K562 (cell line): ENCODE measurements around the gene SLC22A23. TPM values are rescaled to one million over a fixed set of nuclear protein-coding genes. Genes with fewer than 3 reads are reported as not detected.

ENCODE experiments used
- BDP1 ChIP-seq: IDR thresholded peaks from 3 replicates; pipeline ENCODE4 v1.6.1; 2011; ENCODE audit not compliant: insufficient read length, insufficient read depth
- CBX1 ChIP-seq: sonication (generic); IDR thresholded peaks from 2 replicates; pipeline ENCODE4 v1.6.1; 2016; ENCODE audit warnings: antibody characterized with exemption, low read depth, mild to moderate bottlenecking
- CBX8 ChIP-seq: fragments of 200-600 bp; sonication (generic); IDR thresholded peaks from 2 replicates; pipeline ENCODE4 v1.6.1; 2012; ENCODE audit warnings: borderline replicate concordance, mixed run types, low read depth, mild to moderate bottlenecking, moderate library complexity, mixed read lengths, low read length, control low read depth, inconsistent platforms; ENCODE audit not compliant: poor library complexity, severe bottlenecking; ENCODE audit errors: extremely low read depth
- ELF4 ChIP-seq: fragments of 450-650 bp; formaldehyde crosslinking; IDR thresholded peaks from 2 replicates; pipeline ENCODE4 v1.4.0; 2022; ENCODE audit warnings: missing genetic modification characterization
- FOXK1 ChIP-seq: sonication (generic); formaldehyde crosslinking; IDR thresholded peaks from 2 replicates; pipeline ENCODE4 v1.8.0; 2022; ENCODE audit warnings: missing genetic modification reagents, mild to moderate bottlenecking, borderline replicate concordance
- HDGF ChIP-seq: fragments of 450-650 bp; IDR thresholded peaks from 2 replicates; pipeline ENCODE4 v1.6.1; 2016
- KDM1A ChIP-seq, 2 experiments: fragments of 450-650 bp; IDR thresholded peaks; 2 replicates each; pipeline ENCODE4 v1.6.1; 2016; ENCODE audit warnings: mild to moderate bottlenecking in 2 of 2
- KDM5B ChIP-seq: fragments of 200-600 bp; sonication (generic); IDR thresholded peaks from 2 replicates; pipeline ENCODE4 v1.6.1; 2012; ENCODE audit warnings: low read depth, mild to moderate bottlenecking, moderate library complexity, low read length, control low read depth, inconsistent platforms; ENCODE audit not compliant: insufficient replicate concordance
- KLF10 ChIP-seq: fragments of 250-450 bp; sonication (Bioruptor Pico); IDR thresholded peaks from 2 replicates; pipeline ENCODE4 v1.6.1; 2021; ENCODE audit warnings: matching md5 sums
- MBD1 ChIP-seq: fragments of 250-450 bp; sonication (Bioruptor Pico); IDR thresholded peaks from 2 replicates; pipeline ENCODE4 v1.8.0; 2022; ENCODE audit warnings: inconsistent platforms
- MEF2D ChIP-seq: conservative IDR thresholded peaks from 2 replicates; pipeline ENCODE4 v1.6.1; 2016; ENCODE audit warnings: low read depth, missing genetic modification characterization, missing compliant biosample characterization
- NBN ChIP-seq: fragments of 450-650 bp; IDR thresholded peaks from 2 replicates; pipeline ENCODE4 v1.6.1; 2016; ENCODE audit warnings: low read depth, mild to moderate bottlenecking
- PCBP2 ChIP-seq: fragments of 200-400 bp; formaldehyde crosslinking; IDR thresholded peaks from 2 replicates; pipeline ENCODE4 v1.6.1; 2018; ENCODE audit warnings: low read length, low read depth, mild to moderate bottlenecking, moderate library complexity; ENCODE audit not compliant: poor library complexity, severe bottlenecking
- RBM34 ChIP-seq: fragments of 200-400 bp; formaldehyde crosslinking; IDR thresholded peaks from 2 replicates; pipeline ENCODE4 v1.6.1; 2018; ENCODE audit warnings: low read length, borderline replicate concordance; ENCODE audit not compliant: insufficient read depth
- SMARCC2 ChIP-seq: fragments of 450-650 bp; IDR thresholded peaks from 2 replicates; pipeline ENCODE4 v1.6.1; 2017; ENCODE audit warnings: antibody characterized with exemption, moderate library complexity, mild to moderate bottlenecking, low read depth
- ZNF140 ChIP-seq: fragments of 250-450 bp; sonication (Bioruptor Pico); IDR thresholded peaks from 2 replicates; pipeline ENCODE4 v1.8.0; 2021; ENCODE audit warnings: moderate library complexity, mild to moderate bottlenecking, inconsistent platforms
- ZNF197 ChIP-seq: fragments of 200-800 bp; sonication (Bioruptor generic); IDR thresholded peaks from 2 replicates; pipeline ENCODE4 v1.6.1; 2016; ENCODE audit warnings: low read depth, missing genetic modification characterization, missing compliant biosample characterization
- ZNF830 ChIP-seq: fragments of 250-450 bp; sonication (Bioruptor Pico); IDR thresholded peaks from 2 replicates; pipeline ENCODE4 v1.5.0; 2021; ENCODE audit warnings: mild to moderate bottlenecking
- polyA plus RNA-seq, 8 experiments: library from polyadenylated mRNA; depleted of rRNA in 4 of 8; stranded (reverse) in 5 of 8; unstranded in 3 of 8; fragments of >200 nt; fragmentation: Nextera tagmentation in 2 of 8; fragmentation: Illumina TruSeq in 1 of 8; extraction: Ambion mirVana in 2 of 8; extraction: Trizol in 1 of 8; gene quantifications; 2 replicates each; pipeline versions ENCODE4 v1.2.1 to v1.2.3, GENCODE V29; 2011 to 2014; ENCODE audit warnings: inconsistent platforms in 1 of 8, missing spikeins in 1 of 8
- total RNA-seq, 7 experiments: library from RNA; depleted of rRNA in 6 of 7; stranded (reverse); fragments of >200 nt in 6 of 7; fragmentation: Illumina TruSeq in 2 of 7; extraction: Trizol in 2 of 7; gene quantifications; 2 replicates each; pipeline versions ENCODE4 v1.2.1 to v1.2.3, GENCODE V29; 2011 to 2021; ENCODE audit warnings: low replicate concordance in 1 of 7
- TF ChIP-seq, protein P1 (sequence below): fragments of 450-650 bp; formaldehyde crosslinking; IDR thresholded peaks from 2 replicates; pipeline ENCODE4 v1.4.0; 2020; ENCODE audit warnings: mild to moderate bottlenecking, moderate library complexity
- TF ChIP-seq, protein P2 (sequence below): fragments of 450-650 bp; IDR thresholded peaks from 2 replicates; pipeline ENCODE4 v1.6.1; 2016

Gene SLC22A23
- total and polyA plus RNA-seq, 9 of the 15 experiments (the other 6 are each of a cell fraction or from before 2014, with no cell fraction given) = 0.30 to 8.7 (median 2.5) TPM

DNA sequence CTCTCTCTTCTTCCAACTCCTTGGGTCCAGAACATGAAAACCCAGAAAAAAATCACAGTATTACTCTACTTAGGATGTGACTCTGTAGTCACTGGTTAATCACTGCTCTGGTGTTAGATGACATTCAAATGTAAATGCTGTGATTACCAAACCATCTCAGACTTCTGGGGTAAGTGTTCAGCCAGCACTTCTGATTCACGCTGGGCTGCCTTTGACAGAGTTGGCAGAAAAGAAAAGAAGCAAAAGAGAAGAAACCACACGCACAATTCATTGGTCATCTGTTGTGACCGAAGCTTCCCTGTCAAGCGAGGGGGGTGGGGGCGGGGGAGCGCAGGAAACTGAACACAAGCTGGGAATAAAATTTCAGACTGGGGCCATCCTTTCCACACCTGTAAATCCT, 115.4 kb downstream of the SLC22A23 start (continued):
- no peak for TF ChIP-seq MBD1 (CRISPR knock-in tag)
- TF ChIP-seq ELF4 (CRISPR knock-in tag) = no peak
- TF ChIP-seq, protein P1, sequence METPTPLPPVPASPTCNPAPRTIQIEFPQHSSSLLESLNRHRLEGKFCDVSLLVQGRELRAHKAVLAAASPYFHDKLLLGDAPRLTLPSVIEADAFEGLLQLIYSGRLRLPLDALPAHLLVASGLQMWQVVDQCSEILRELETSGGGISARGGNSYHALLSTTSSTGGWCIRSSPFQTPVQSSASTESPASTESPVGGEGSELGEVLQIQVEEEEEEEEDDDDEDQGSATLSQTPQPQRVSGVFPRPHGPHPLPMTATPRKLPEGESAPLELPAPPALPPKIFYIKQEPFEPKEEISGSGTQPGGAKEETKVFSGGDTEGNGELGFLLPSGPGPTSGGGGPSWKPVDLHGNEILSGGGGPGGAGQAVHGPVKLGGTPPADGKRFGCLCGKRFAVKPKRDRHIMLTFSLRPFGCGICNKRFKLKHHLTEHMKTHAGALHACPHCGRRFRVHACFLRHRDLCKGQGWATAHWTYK (CRISPR knock-in tag) = no peak
- no peak for TF ChIP-seq SMARCC2
- no peak for TF ChIP-seq PCBP2
- TF ChIP-seq ZNF830 (CRISPR knock-in tag) = no peak
- no peak for TF ChIP-seq CBX8
- no peak for TF ChIP-seq HDGF
- no peak for TF ChIP-seq FOXK1 (CRISPR knock-in tag)
- no peak for TF ChIP-seq KDM5B
- TF ChIP-seq KDM1A (IDR thresholded peaks at IDR 0.05) = peak; percentile 82 to 83
- TF ChIP-seq KLF10 (CRISPR knock-in tag) = no peak
- no peak for TF ChIP-seq CBX1
- no peak for TF ChIP-seq NBN
- TF ChIP-seq MEF2D (tag) = no peak
- TF ChIP-seq, protein P2, sequence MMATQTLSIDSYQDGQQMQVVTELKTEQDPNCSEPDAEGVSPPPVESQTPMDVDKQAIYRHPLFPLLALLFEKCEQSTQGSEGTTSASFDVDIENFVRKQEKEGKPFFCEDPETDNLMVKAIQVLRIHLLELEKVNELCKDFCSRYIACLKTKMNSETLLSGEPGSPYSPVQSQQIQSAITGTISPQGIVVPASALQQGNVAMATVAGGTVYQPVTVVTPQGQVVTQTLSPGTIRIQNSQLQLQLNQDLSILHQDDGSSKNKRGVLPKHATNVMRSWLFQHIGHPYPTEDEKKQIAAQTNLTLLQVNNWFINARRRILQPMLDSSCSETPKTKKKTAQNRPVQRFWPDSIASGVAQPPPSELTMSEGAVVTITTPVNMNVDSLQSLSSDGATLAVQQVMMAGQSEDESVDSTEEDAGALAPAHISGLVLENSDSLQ = no peak
- no peak for TF ChIP-seq RBM34
- 0 out of 2 replicates have a peak, but pooled peaks have one; percentile 18 for TF ChIP-seq ZNF197 (CRISPR knock-in tag)
- no peak for TF ChIP-seq BDP1
- no peak for TF ChIP-seq ZNF140 (CRISPR knock-in tag)
